ENCODE measurements around the gene LRRC66.

LRRC66 gene

GRCh38 chr4:52019936-52020657, at the start of gene LRRC66:
LRRC66 (minus strand) TSS chr4:52020363; CDS start chr4:52017613, 2,750 bp downstream.
- no peak within 1 kb of the TSS for H3K4me3 ChIP-seq

GRCh38 chr4:52069571-52069970, 49.4 kb upstream of the LRRC66 start:
- Histone ChIP-seq H3K27ac (no peak overlapping the region), H3K4me3 (no peak overlapping the region)

More at GRCh38 chr4:52019936-52020657, at the start of gene LRRC66:
- no peak within 1 kb of the TSS for H3K27ac ChIP-seq

GRCh38 chr4:52059372-52059771, 39.2 kb upstream of the LRRC66 start:
- peak overlapping the region in 1 of 21 experiments; percentile 26 for H3K27ac ChIP-seq
- no peak overlapping the region for H3K4me3 ChIP-seq

- no peak overlapping the region for H3K4me3 ChIP-seq
- H3K27ac ChIP-seq: no peak overlapping the region
These were observed 38.1 kb upstream of the LRRC66 start for GRCh38 chr4:52058275-52058674.

GRCh38 chr4:52057196-52057595, 37.0 kb upstream of the LRRC66 start:
- Histone ChIP-seq H3K27ac (no peak overlapping the region), H3K4me3 (no peak overlapping the region)

GRCh38 chr4:52054254-52054653, 34.1 kb upstream of the LRRC66 start:
- H3K4me3 ChIP-seq: no peak overlapping the region
- no peak overlapping the region for H3K27ac ChIP-seq

GRCh38 chr4:52052475-52052780, 32.3 kb upstream of the LRRC66 start:
- peak overlapping the region in 2 of 21 experiments; percentile 88 for H3K27ac ChIP-seq
- peak overlapping the region in 6 of 7 experiments; percentile 43 to 73 (median 53) for H3K4me3 ChIP-seq

- H3K27ac ChIP-seq: peak overlapping the region; percentile 16 to 89 (median 79)
These were observed 31.7 kb upstream of the LRRC66 start for GRCh38 chr4:52051615-52052474.

GRCh38 chr4:52051213-52051614, 31.1 kb upstream of the LRRC66 start, which contains the start of gene SPATA18:
SPATA18 (plus strand) TSS chr4:52051304; CDS start chr4:52051705, 401 bp downstream.
- Histone ChIP-seq H3K4me3 (peak within 1 kb of the TSS; percentile 43 to 73 (median 49)), H3K27ac (peak within 1 kb of the TSS; percentile 16 to 89 (median 79))

More at GRCh38 chr4:52051615-52052474, 31.7 kb upstream of the LRRC66 start:
- H3K4me3 ChIP-seq: peak overlapping the region; percentile 43 to 73 (median 49)

- H3K4me3 ChIP-seq: no peak overlapping the region
- no peak overlapping the region for H3K27ac ChIP-seq
These were observed 29.1 kb upstream of the LRRC66 start for GRCh38 chr4:52049266-52049665.

- H3K4me3 ChIP-seq: no peak overlapping the region
- H3K27ac ChIP-seq: no peak overlapping the region
These were observed 24.9 kb upstream of the LRRC66 start for GRCh38 chr4:52045028-52045427.

- peak within 1 kb of the TSS; percentile 22 to 88 (median 77) for H3K27ac ChIP-seq
- peak within 1 kb of the TSS; percentile 50 to 95 (median 71) for H3K4me3 ChIP-seq
These were observed 18.1 kb upstream of the LRRC66 start, which contains the start of gene SGCB for GRCh38 chr4:52038103-52038912. SGCB (minus strand) TSS chr4:52038299; CDS start chr4:52038259, 40 bp downstream.

- peak overlapping the region; percentile 22 to 88 (median 77) for H3K27ac ChIP-seq
- peak overlapping the region; percentile 50 to 95 (median 71) for H3K4me3 ChIP-seq
These were observed 17.5 kb upstream of the LRRC66 start for GRCh38 chr4:52037689-52038102.

GRCh38 chr4:52036886-52037530, 16.8 kb upstream of the LRRC66 start:
- Histone ChIP-seq H3K4me3 (peak overlapping the region in 6 of 7 experiments; percentile 50 to 95 (median 68)), H3K27ac (peak overlapping the region in 5 of 21 experiments; percentile 53 to 86 (median 78))

- Histone ChIP-seq H3K27ac (no peak overlapping the region), H3K4me3 (no peak overlapping the region)
These were observed 15.0 kb upstream of the LRRC66 start for GRCh38 chr4:52035190-52035589.

GRCh38 chr4:52032005-52032404, 11.8 kb upstream of the LRRC66 start:
- Histone ChIP-seq H3K27ac (no peak overlapping the region), H3K4me3 (no peak overlapping the region)

- Histone ChIP-seq H3K27ac (no peak overlapping the region), H3K4me3 (no peak overlapping the region)
These were observed 8.8 kb upstream of the LRRC66 start for GRCh38 chr4:52028970-52029369.

GRCh38 chr4:52017814-52018213, 2.3 kb downstream of the LRRC66 start:
- H3K4me3 ChIP-seq: no peak overlapping the region

GRCh38 chr4:52016981-52017380, 3.2 kb downstream of the LRRC66 start:
- Histone ChIP-seq H3K4me3 (no peak overlapping the region), H3K27ac (no peak overlapping the region)

More at GRCh38 chr4:52017814-52018213, 2.3 kb downstream of the LRRC66 start:
- no peak overlapping the region for H3K27ac ChIP-seq
